Endothelial cell of umbilical vein (primary cell): Measurements from ENCODE around the gene ZCCHC14.

Experiments
- CTCF ChIP-seq, 2 donors: IDR thresholded peaks; 1 replicate in 1 of 2; 2 replicates in 1 of 2; pipeline ENCODE4 v1.5.1; 2011; ENCODE audit warnings: low read length in 2 of 2, mild to moderate bottlenecking in 2 of 2, moderate library complexity in 2 of 2, control low read depth in 1 of 2, inconsistent platforms in 1 of 2, low read depth in 1 of 2; ENCODE audit not compliant: insufficient read depth in 1 of 2; ENCODE audit errors: extremely low read depth in 1 of 2
- EZH2 ChIP-seq: IDR thresholded peaks from 2 replicates; pipeline ENCODE4 v1.6.1; 2012; ENCODE audit warnings: borderline replicate concordance, low read depth, mild to moderate bottlenecking, moderate library complexity, low read length, inconsistent platforms; ENCODE audit not compliant: severe bottlenecking
- FOS ChIP-seq: IDR thresholded peaks from 2 replicates; pipeline ENCODE4 v1.6.1; 2011; ENCODE audit warnings: mild to moderate bottlenecking, low read length, moderate library complexity, borderline replicate concordance; ENCODE audit not compliant: insufficient read depth
- GATA2 ChIP-seq: IDR thresholded peaks from 2 replicates; pipeline ENCODE4 v1.7.0; 2011; ENCODE audit warnings: low read depth, mild to moderate bottlenecking, moderate library complexity, mixed read lengths, low read length; ENCODE audit not compliant: insufficient read length, insufficient read depth
- JUN ChIP-seq: IDR thresholded peaks from 2 replicates; pipeline ENCODE4 v1.6.1; 2011; ENCODE audit warnings: borderline replicate concordance, low read depth; ENCODE audit not compliant: insufficient read length, insufficient read depth
- MAX ChIP-seq: IDR thresholded peaks from 2 replicates; pipeline ENCODE4 v1.6.1; 2011; ENCODE audit not compliant: insufficient read depth, insufficient read length
- MYC ChIP-seq: IDR thresholded peaks from one replicate; pipeline ENCODE4 v1.6.1; 2011; ENCODE audit warnings: mild to moderate bottlenecking, low read depth, low read length
- POLR2A ChIP-seq: IDR thresholded peaks from 2 replicates; pipeline ENCODE4 v1.6.1; 2012; ENCODE audit warnings: low read depth, mild to moderate bottlenecking, control low read depth, low read length
- POLR2AphosphoS5 ChIP-seq: IDR thresholded peaks from 2 replicates; pipeline ENCODE4 v1.6.1; 2012; ENCODE audit warnings: low read depth, mild to moderate bottlenecking, control low read depth, low read length, moderate library complexity; ENCODE audit not compliant: insufficient read depth

- no peak for TF ChIP-seq POLR2AphosphoS5
- TF ChIP-seq EZH2, result no peak
- TF ChIP-seq CTCF (IDR thresholded peaks at IDR 0.05; ENCODE audit: extremely low read depth in 1 of 2, insufficient read depth in 1 of 2, low read depth in 1 of 2, low read length in 2 of 2), result no peak
- no peak for TF ChIP-seq POLR2A
- TF ChIP-seq MAX, result no peak
- no peak for TF ChIP-seq FOS
- no peak for TF ChIP-seq JUN
- no peak for TF ChIP-seq MYC
- TF ChIP-seq GATA2, result no peak
Observed at GRCh38 chr16:87410530-87410929, 82.3 kb downstream of the ZCCHC14 start.
